Progenitor cell of endocrine pancreas (in vitro differentiated cells): ENCODE results near the gene GLIS1. TPM values are rescaled to one million over a fixed set of nuclear protein-coding genes. Genes with fewer than 3 reads are reported as not detected.

Experiments used
- DNase-seq: peaks from one replicate; pipeline ENCODE4 v3.0.0; 2021; ENCODE audit warnings: low spot score; ENCODE audit not compliant: unreplicated experiment
- H3K27ac Mint-ChIP-seq: 2 replicates; pipeline ENCODE4 v1.8.0; 2021; ENCODE audit warnings: mild to moderate bottlenecking, moderate library complexity, mixed read lengths
- H3K27me3 Mint-ChIP-seq: 2 replicates; pipeline ENCODE4 v1.8.0; 2021; ENCODE audit warnings: mixed read lengths
- H3K36me3 Mint-ChIP-seq: 2 replicates; pipeline ENCODE4 v1.8.0; 2022; ENCODE audit warnings: mixed read lengths; ENCODE audit not compliant: insufficient read depth
- H3K4me1 Mint-ChIP-seq: 2 replicates; pipeline ENCODE4 v1.8.0; 2021; ENCODE audit warnings: low read depth, mixed read lengths
- H3K4me3 Mint-ChIP-seq: 2 replicates; pipeline ENCODE4 v1.8.0; 2021; ENCODE audit warnings: low read depth, mild to moderate bottlenecking, moderate library complexity, mixed read lengths
- H3K9me3 Mint-ChIP-seq: 2 replicates; pipeline ENCODE4 v1.8.0; 2021; ENCODE audit warnings: low read depth, mixed read lengths
- total RNA-seq: library from RNA; stranded (reverse); gene quantifications from 2 replicates; pipeline ENCODE4 v1.2.1, GENCODE V29; 2021
- TF ChIP-seq, protein P1 (sequence below): fragments of 200-600 bp; sonication (generic); IDR thresholded peaks from one replicate; pipeline ENCODE4 v1.5.0; 2021; ENCODE audit warnings: antibody characterized with exemption, mild to moderate bottlenecking; ENCODE audit not compliant: unreplicated experiment

The GLIS1 gene
- total RNA-seq, 1 donor from 2014 or later = not detected

DNA sequence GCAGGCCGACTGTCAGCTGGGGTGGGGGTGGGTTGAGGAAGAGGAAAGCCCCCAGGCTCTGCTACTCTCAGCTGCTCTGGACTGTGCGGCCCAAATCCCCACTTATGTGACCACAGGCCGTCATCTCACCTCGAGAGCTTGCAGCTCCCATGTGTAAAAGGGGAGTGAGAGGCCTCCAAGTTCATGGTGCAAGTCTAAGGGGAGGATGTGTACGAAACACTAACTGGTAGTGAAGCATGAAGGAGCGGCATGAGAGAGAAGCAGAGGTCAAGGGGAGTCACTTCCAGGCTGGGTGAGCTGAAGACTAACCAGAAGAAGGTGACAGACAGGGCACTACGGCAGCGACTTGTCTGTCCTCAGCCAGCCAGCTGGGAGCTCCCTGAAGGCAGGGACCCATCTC lies 43.8 kb downstream of the GLIS1 start:
- peaks cover 42% of the 10 kb centered on the region for H3K27me3 Mint-ChIP-seq
- TF ChIP-seq, protein P1, sequence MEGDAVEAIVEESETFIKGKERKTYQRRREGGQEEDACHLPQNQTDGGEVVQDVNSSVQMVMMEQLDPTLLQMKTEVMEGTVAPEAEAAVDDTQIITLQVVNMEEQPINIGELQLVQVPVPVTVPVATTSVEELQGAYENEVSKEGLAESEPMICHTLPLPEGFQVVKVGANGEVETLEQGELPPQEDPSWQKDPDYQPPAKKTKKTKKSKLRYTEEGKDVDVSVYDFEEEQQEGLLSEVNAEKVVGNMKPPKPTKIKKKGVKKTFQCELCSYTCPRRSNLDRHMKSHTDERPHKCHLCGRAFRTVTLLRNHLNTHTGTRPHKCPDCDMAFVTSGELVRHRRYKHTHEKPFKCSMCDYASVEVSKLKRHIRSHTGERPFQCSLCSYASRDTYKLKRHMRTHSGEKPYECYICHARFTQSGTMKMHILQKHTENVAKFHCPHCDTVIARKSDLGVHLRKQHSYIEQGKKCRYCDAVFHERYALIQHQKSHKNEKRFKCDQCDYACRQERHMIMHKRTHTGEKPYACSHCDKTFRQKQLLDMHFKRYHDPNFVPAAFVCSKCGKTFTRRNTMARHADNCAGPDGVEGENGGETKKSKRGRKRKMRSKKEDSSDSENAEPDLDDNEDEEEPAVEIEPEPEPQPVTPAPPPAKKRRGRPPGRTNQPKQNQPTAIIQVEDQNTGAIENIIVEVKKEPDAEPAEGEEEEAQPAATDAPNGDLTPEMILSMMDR = no peak
- H3K4me1 Mint-ChIP-seq = peaks cover 2% of the 10 kb centered on the region
- H3K27ac Mint-ChIP-seq = peak overlapping the region; percentile 60
- no peak for DNase-seq
- no peaks in the 10 kb centered on the region for H3K36me3 Mint-ChIP-seq
- H3K4me3 Mint-ChIP-seq = no peak overlapping the region
- no peaks in the 10 kb centered on the region for H3K9me3 Mint-ChIP-seq

DNA sequence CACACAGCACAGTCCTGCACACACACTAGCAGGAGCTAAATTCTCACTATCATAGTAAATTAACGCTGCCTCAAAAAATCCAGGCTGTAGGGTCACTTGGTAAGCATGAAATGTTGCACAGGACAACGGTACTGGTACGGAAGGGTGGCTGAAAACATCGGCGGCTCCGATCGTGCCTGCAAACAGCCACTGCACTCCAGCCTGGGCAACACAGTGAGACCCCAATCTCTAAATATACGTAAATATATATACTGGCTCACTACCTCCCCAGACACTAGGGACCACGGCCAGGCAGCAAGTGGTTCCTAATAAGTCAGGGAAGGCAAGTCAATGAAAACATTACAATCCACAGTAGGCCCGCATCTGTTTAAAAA lies 44.3 kb downstream of the GLIS1 start:
- peaks cover 2% of the 10 kb centered on the region for H3K4me1 Mint-ChIP-seq
- no peaks in the 10 kb centered on the region for H3K36me3 Mint-ChIP-seq
- no peak for DNase-seq
- H3K27ac Mint-ChIP-seq = no peak overlapping the region
- no peaks in the 10 kb centered on the region for H3K9me3 Mint-ChIP-seq
- TF ChIP-seq, protein P1 = no peak
- peaks cover 46% of the 10 kb centered on the region for H3K27me3 Mint-ChIP-seq
- H3K4me3 Mint-ChIP-seq = no peak overlapping the region

DNA sequence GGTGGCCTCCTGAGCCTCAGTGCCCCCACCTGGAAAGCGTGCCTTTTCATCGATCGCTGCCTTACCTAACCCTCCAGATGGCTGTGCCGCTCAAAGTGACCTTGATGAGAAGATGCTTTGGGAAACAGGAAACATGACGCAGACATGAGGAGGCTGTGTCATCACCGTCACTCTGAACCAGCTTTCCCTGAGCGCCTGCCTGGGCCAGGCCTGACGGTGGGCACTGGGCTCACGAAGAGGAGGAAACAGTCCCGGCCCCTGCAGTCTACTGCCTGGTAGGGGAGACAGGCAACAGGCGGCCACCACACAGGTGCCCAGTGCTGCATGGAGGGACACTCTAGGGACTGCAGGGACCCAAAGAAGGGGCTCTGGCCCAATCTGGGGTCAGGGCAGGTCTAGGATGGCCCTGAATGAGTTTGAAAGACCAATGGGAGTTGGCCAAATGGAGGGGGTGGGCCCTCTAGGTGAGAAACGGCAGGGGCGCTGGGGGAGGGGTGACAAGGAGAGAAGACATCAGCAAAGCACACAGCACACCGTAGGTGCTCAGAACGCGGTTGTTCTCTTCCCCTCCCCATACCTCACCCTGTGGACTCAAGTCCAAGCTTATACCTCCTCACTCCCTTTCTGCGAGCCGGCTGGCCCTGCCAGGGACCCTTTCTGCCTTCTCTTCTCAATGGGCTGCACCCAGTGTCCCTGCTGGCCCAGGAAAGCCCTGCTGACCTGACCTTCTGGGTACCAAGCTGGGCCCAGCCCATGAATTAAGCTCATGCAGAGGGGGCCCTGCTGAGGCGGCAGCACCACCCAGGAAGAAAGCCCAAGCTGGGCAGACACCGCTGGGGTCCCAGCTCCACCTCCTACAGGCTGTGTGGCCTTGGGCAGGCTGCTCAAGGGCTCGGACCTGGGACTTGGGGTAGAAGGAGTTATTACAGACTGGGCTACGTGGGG lies 44.9 kb downstream of the GLIS1 start:
- TF ChIP-seq, protein P1 = no peak
- Mint-ChIP-seq H3K4me3 (no peak overlapping the region), H3K36me3 (no peaks in the 10 kb centered on the region), H3K9me3 (no peaks in the 10 kb centered on the region), H3K4me1 (peaks cover 2% of the 10 kb centered on the region), H3K27me3 (peaks cover 52% of the 10 kb centered on the region), H3K27ac (no peak overlapping the region)
- no peak for DNase-seq

GRCh38 chr1:53693339-53693738 lies 45.6 kb downstream of the GLIS1 start:
- peaks cover 2% of the 10 kb centered on the region for H3K4me1 Mint-ChIP-seq

DNA sequence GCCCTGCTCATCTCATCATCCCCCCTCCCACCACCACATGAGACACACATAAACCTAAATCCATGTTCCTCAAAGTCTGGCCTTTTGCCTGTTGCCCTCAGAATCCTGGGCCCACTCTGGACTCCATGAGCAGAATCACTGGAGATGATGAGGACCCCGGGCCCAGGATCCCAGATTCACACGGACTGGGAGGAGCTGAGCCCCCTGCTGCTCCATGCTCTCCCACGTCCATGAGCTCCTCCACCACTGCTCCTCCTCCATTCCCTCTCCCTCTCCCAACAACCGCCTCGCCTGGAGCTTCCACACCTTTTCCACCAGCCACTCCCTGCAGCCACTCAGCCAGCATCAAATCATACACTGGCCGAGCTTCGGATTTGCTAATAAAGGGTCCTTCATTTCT lies 47.6 kb downstream of the GLIS1 start:
- Mint-ChIP-seq H3K4me3 (no peak overlapping the region), H3K4me1 (peaks cover 3% of the 10 kb centered on the region), H3K36me3 (no peaks in the 10 kb centered on the region), H3K27ac (no peak overlapping the region), H3K9me3 (no peaks in the 10 kb centered on the region), H3K27me3 (peaks cover 66% of the 10 kb centered on the region)
- DNase-seq = no peak
- TF ChIP-seq, protein P1 = no peak

More at GRCh38 chr1:53693339-53693738, 45.6 kb downstream of the GLIS1 start:
- Mint-ChIP-seq H3K36me3 (no peaks in the 10 kb centered on the region), H3K9me3 (no peaks in the 10 kb centered on the region), H3K4me3 (no peak overlapping the region), H3K27me3 (peaks cover 58% of the 10 kb centered on the region), H3K27ac (no peak overlapping the region)
- TF ChIP-seq, protein P1 = no peak
- DNase-seq = no peak
